ENCODE results near the gene TMEM50A.
"Not testable (repeated sequence)": the region's sequence is repeated elsewhere in the genome, so short reads cannot be mapped to it uniquely, and the experiment has no call there.

Gene TMEM50A

GRCh38 chr1:25338188-25338981 is at the start of gene TMEM50A:
TSS of gene TMEM50A (plus strand) at chr1:25338334. CDS start at chr1:25340487, 2,153 bp downstream.
- DNase-seq (ENCODE audit: low read depth) = peak; percentile 84

DNA sequence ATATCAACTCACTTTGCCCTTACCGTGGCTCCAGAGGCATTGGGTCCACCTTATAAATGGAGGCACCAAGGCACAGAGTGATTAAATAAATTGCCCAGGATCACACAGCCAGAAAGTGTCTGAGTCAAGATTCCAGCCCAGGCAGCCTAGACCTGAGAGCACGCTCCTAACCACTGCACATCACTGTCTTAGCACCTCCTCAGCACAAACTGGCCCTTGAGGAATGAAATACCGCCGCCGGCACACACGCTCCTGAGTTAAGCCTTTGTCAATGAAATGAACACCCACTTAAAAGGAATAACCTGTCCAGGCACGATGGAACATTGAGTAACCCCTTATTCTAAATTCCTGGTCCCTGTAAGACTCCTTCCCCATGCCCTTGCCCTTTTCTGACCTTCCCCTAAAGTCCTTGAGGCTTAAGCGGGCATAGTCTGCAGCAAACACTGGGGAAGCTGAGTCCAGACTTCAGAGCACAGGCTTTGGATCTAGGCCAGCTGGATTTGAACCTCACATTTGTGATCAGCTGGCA is 49.5 kb upstream of the TMEM50A start:
- DNase-seq (ENCODE audit: low read depth) = not testable (repeated sequence)

GRCh38 chr1:25290043-25290442 is 48.1 kb upstream of the TMEM50A start:
- not testable (repeated sequence) for DNase-seq (ENCODE audit: low read depth)

- DNase-seq (ENCODE audit: low read depth) = not testable (repeated sequence)
Measured at GRCh38 chr1:25293426-25293825, 44.7 kb upstream of the TMEM50A start.

DNA sequence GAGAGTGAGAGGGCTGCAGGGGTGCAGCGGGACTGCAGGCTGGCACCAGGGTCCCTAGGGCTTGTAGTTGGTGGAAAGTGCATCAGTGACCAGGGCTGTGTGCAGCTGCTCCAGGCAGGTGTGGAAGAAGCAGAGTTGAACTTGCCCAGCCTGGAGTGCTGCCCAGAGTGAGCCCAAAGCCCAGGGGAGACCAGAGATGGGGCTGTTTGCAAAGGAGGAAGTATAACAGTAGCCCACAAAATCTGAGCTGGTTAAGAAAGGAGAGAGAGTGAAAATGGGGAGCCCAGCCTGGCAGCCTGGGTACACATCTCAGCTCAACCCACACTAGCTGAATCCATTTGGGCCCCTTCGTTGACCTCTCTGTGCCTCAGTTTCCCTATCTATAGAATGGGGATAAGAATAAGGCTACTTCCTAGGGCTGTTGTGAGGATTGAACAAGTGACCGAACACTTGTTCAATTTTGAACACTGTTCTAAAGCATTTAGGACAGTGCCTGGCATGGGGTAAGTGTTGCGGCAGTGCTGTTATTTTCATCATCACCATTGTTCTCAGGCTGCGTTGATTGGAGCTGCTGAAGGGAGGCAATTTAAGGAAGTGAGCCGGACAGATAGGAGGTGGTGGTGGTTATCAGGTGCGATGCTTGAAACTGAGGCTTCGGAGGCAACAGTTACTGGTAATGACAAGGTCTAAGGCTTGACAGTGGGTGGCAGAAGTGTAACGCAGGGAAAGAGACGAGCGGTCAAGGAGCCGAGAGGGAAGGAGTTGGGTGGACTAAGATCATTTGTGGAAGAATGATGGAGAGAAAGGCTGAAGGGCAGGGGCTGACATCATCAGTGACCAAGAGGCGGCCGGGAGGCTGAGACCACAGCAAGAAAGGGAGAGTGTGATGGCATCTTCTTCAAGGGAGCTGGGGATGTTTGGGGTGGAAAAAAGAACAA is 43.0 kb upstream of the TMEM50A start:
- not testable (repeated sequence) for DNase-seq (ENCODE audit: low read depth)

GRCh38 chr1:25296501-25296900 is 41.6 kb upstream of the TMEM50A start:
- DNase-seq (ENCODE audit: low read depth) = not testable (repeated sequence)

- not testable (repeated sequence) for DNase-seq (ENCODE audit: low read depth)
Measured at GRCh38 chr1:25300729-25301128, 37.4 kb upstream of the TMEM50A start.

GRCh38 chr1:25302330-25302729 is 35.8 kb upstream of the TMEM50A start:
- not testable (repeated sequence) for DNase-seq (ENCODE audit: low read depth)

GRCh38 chr1:25304936-25305335 is 33.2 kb upstream of the TMEM50A start:
- not testable (repeated sequence) for DNase-seq (ENCODE audit: low read depth)

- not testable (repeated sequence) for DNase-seq (ENCODE audit: low read depth)
Measured at GRCh38 chr1:25308168-25308567, 30.0 kb upstream of the TMEM50A start.

GRCh38 chr1:25309085-25309484 is 29.0 kb upstream of the TMEM50A start:
- not testable (repeated sequence) for DNase-seq (ENCODE audit: low read depth)

GRCh38 chr1:25309486-25309885 is 28.6 kb upstream of the TMEM50A start:
- DNase-seq (ENCODE audit: low read depth) = not testable (repeated sequence)

- DNase-seq (ENCODE audit: low read depth) = not testable (repeated sequence)
Measured at GRCh38 chr1:25312806-25313470, 25.2 kb upstream of the TMEM50A start.

DNA sequence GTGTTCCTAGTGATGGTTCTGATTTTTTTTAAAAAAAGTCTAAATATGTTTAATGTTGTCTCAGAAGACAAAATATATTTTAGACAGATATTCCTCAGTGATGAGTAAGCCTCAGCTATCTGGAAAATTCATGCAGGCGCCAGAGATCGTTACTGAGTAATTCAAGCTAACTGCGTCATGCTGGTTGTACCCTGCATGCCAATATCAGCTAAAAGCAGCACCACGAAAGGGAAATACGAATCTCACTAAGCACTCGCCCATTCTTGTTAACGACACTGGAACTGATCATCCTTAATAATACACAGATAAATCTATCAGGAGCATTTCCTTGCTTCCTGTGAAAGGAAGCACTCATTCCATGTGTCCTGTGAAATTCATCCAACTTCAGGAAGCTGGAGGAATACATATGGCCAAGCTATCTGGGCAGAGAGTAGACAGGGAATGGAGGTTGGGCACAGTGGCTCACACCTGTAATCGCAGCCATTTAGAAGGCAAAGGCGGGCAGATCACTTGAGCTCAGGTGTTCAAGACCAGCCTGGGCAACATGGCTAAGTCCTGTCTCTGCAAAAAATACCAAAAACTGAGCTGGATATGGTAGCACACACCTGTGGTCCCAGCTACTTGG is 17.7 kb upstream of the TMEM50A start:
- not testable (repeated sequence) for DNase-seq (ENCODE audit: low read depth)

DNA sequence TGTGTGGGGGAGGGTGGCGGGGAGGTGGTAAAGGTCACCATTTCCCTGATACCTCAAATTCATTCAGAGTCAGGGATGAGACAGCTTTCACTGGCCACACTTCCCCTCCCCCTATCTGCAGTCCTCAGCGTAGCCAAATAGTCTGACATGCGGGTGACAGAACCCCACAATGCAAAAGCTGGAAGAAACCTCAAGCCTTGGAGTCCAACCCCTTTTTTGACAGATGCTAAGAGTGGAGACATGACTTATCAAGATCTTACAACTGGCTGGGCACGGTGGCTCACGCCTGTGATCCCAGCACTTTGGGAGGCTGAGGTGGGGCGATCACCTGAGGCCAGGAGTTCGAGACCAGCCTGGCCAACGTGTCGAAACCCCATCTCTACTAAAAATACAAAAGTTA is 16.0 kb upstream of the TMEM50A start:
- DNase-seq (ENCODE audit: low read depth) = not testable (repeated sequence)

DNA sequence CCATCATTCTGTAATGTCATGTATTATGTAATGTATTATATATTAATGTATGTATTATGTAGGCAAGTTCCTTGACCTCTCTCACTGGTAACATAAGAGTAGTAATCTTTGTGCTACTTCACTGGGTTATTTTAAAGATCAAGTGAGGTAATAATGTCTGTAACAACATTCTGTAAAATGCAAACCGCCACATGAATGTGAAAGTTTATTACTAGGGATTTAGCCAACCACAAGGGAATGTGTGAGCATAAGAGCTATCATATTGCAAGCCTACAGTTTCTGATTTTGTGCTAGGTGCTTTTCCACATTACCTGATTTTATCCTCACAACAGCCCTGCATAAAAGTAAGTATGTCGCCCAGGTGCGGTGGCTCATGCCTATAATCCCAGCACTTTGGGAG is 13.7 kb upstream of the TMEM50A start:
- DNase-seq (ENCODE audit: low read depth) = not testable (repeated sequence)

DNA sequence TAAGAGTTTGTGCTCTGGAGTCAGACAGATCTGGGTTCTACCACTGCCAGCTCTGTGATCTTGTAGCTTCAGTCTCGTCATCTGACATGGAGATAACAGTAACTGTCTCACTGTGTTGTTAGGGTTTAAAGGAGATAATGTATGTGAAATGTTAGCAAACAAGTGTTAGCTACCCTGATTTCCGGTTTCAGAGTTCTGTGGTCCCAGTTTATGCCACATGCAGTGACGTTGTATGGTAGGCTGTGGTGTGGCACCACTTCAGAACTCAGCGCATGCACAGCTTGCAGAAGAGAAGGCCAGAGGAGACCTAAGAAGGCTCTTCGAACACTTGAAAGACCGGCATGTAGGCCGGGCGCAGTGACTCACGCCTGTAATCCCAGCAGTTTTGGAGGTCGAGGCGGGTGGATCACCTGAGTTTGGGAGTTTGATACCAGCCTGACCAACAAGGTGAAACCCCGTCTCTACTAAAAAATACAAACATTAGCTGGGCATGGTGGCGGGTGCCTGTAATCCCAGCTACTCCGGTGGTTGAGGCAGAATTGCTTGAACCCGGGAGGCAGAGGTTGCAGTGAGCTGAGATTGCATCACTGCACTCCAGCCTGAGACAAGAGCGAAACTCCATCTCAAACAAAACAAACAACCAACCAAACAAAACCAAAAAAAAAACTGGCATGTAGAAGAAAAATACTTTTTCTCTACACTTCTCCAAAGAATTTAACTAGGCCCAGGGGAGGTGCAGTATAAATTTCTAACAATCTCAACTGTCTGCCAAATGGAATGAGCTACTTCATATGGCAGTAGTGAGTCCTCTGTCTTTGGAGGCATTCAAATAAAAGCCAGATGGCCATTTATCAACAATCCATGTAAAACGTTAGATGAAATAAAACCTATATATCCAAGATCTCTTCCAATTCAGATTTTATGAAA is 10.0 kb upstream of the TMEM50A start:
- not testable (repeated sequence) for DNase-seq (ENCODE audit: low read depth)

DNA sequence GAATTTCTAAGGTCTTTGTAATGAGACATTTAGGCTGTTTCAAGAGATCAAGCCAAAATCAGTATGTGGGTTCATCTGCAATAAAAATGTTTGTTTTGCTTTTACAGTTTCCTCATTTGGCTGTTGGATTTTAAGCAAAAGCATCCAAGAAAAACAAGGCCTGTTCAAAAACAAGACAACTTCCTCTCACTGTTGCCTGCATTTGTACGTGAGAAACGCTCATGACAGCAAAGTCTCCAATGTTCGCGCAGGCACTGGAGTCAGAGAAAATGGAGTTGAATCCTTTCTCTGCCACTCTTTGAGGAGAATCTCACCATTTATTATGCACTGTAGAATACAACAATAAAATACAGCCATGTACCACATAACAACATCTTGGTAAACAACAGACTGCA is 9.3 kb upstream of the TMEM50A start:
- DNase-seq (ENCODE audit: low read depth) = not testable (repeated sequence)

GRCh38 chr1:25329336-25329735 is 8.8 kb upstream of the TMEM50A start:
- DNase-seq (ENCODE audit: low read depth) = not testable (repeated sequence)

DNA sequence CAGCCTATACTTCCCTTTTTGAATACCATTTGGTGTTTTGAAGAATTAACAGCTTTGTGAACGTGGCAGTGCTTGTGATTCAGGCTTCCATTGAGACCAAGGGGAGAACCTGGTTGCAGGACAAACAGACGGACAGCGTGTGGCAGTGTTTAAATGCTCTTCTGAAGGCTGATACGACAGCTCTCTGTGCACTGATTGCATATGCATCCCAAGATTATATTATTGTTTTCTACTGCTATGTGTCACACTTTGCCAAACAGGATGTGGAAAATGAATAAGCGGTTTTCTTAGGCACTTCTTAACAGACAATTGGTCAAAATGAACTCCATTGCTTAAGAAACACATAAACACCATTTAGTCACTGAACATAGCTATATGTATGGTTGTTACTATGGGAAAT is 8.2 kb upstream of the TMEM50A start:
- DNase-seq (ENCODE audit: low read depth) = not testable (repeated sequence)

Measured in activated gamma-delta T cell treated with anti-CD3 and anti-CD28 coated beads, Interleukin-2, amount 50 U/mL, for 16 hours (primary cell).